K562 (cell line): ENCODE data around the gene MT4. TPM values are rescaled to one million over a fixed set of nuclear protein-coding genes. Genes with fewer than 3 reads are reported as not detected.

Experiments
- ATAC-seq: fragments of 200-7000 bp; cut with Tn5 transposase; 3 replicates; pipeline ENCODE4 v1.9.1; 2020; ENCODE audit warnings: moderate library complexity
- BruUV-seq: library from RNA; stranded (reverse); fragments of 400-500 nt; replicated peaks from 2 replicates; lab custom pipeline; 2021; lab: Mats Ljungman, UMichigan
- CTCF ChIA-PET: fragments of 300-600 bp; formaldehyde crosslinking; extraction: SDS; loops from one replicate; lab custom pipeline; 2021; ENCODE audit warnings: low intra/inter-chr PET ratio; lab: Yijun Ruan, JAX
- POLR2A ChIA-PET: fragments of 300-600, 350-650 bp; sonication (Branson Sonifier 250); formaldehyde crosslinking; extraction: SDS; loops from one replicate; lab custom pipeline; 2021; ENCODE audit warnings: antibody characterized with exemption, inconsistent platforms; lab: Yijun Ruan, JAX
- DNase-seq, 4 experiments: peaks; one replicate each; pipeline versions ENCODE4 v3.0.0 to v3.0.0-alpha.2; 2011 to 2018; ENCODE audit warnings: low spot score in 3 of 4, mixed read lengths in 3 of 4; ENCODE audit errors: extremely low read depth in 1 of 4
- FAIRE-seq: peaks from 2 replicates; lab custom pipeline; 2011; peaks lifted over from hg19 to GRCh38; lab: Jason Lieb, UNC
- H2AFZ ChIP-seq: 2 replicates; pipeline ENCODE4 v1.6.0; 2011; ENCODE audit warnings: low read depth, low read length, control low read depth, inconsistent platforms
- H3K27ac ChIP-seq: fragments of 200-600 bp; 3 replicates; pipeline ENCODE4 v1.8.0; 2011; ENCODE audit warnings: low read depth, mild to moderate bottlenecking, control low read depth, inconsistent platforms, low read length, moderate library complexity, mixed read lengths; ENCODE audit errors: extremely low read depth
- H3K27me3 ChIP-seq, 2 experiments: fragments of 300-600 bp in 1 of 2; 2 replicates in 1 of 2; 3 replicates in 1 of 2; pipeline versions ENCODE4 v1.6.0 to v1.8.0; 2011; ENCODE audit warnings: inconsistent platforms in 2 of 2, low read length in 2 of 2, mild to moderate bottlenecking in 1 of 2, mixed read lengths in 1 of 2, moderate library complexity in 1 of 2; ENCODE audit not compliant: control insufficient read depth in 2 of 2, insufficient read depth in 2 of 2
- H3K36me3 ChIP-seq: fragments of 300-600 bp; 3 replicates; pipeline ENCODE4 v1.8.0; 2011; ENCODE audit warnings: mild to moderate bottlenecking, low read length, inconsistent platforms; ENCODE audit not compliant: control insufficient read depth, insufficient read depth
- H3K4me1 ChIP-seq, 2 experiments: fragments of 200-600 bp in 1 of 2; replicated peaks in 1 of 2; 2 replicates in 1 of 2; 3 replicates in 1 of 2; pipeline versions ENCODE4 v1.5.1 to v1.8.0; 2011; ENCODE audit warnings: inconsistent platforms in 2 of 2, low read length in 2 of 2, mild to moderate bottlenecking in 1 of 2, mixed read lengths in 1 of 2, moderate library complexity in 1 of 2; ENCODE audit not compliant: control insufficient read depth in 2 of 2, insufficient read depth in 2 of 2
- H3K4me2 ChIP-seq: 2 replicates; pipeline ENCODE4 v1.6.1; 2011; ENCODE audit warnings: low read length, control low read depth, inconsistent platforms, mixed read lengths; ENCODE audit not compliant: insufficient read depth
- H3K4me3 ChIP-seq: fragments of 200-600 bp; sonication (generic), shearing (Covaris generic); 2 replicates; pipeline ENCODE4 v1.5.1; 2016; ENCODE audit warnings: control low read depth, inconsistent platforms
- H3K79me2 ChIP-seq: fragments of 200-600 bp; 3 replicates; pipeline ENCODE4 v1.8.0; 2011; ENCODE audit warnings: low read length, inconsistent platforms; ENCODE audit not compliant: control insufficient read depth, insufficient read depth
- H3K9ac ChIP-seq, 2 experiments: 2 replicates each; pipeline versions ENCODE4 v1.6.0 to v1.6.1; 2011; ENCODE audit warnings: low read depth in 2 of 2, low read length in 2 of 2, control low read depth in 1 of 2, inconsistent platforms in 1 of 2, mild to moderate bottlenecking in 1 of 2, mixed read lengths in 1 of 2; ENCODE audit not compliant: insufficient read depth in 1 of 2
- H3K9me1 ChIP-seq: one replicate; pipeline ENCODE4 v1.6.0; 2011; ENCODE audit warnings: inconsistent platforms, mild to moderate bottlenecking, low read length, moderate library complexity; ENCODE audit not compliant: control insufficient read depth, insufficient read depth
- H3K9me3 ChIP-seq: replicated peaks from 2 replicates; pipeline ENCODE4 v1.5.1; 2011; ENCODE audit warnings: low read depth, low read length, inconsistent platforms; ENCODE audit not compliant: control insufficient read depth, insufficient read depth
- H4K20me1 ChIP-seq: replicated peaks from 2 replicates; pipeline ENCODE4 v1.6.1; 2011; ENCODE audit warnings: low read length, inconsistent platforms, mixed read lengths; ENCODE audit not compliant: control insufficient read depth, insufficient read depth
- CEBPB ChIP-seq: fragments of 450-650 bp; IDR thresholded peaks from 2 replicates; pipeline ENCODE4 v1.6.1; 2016; ENCODE audit warnings: missing genetic modification characterization, missing compliant biosample characterization
- EGR1 ChIP-seq: fragments of 450-650 bp; conservative IDR thresholded peaks from 2 replicates; pipeline ENCODE4 v1.6.1; 2017; ENCODE audit warnings: mild to moderate bottlenecking
- ETS2 ChIP-seq: IDR thresholded peaks from 2 replicates; pipeline ENCODE4 v1.6.1; 2016; ENCODE audit warnings: borderline replicate concordance, missing genetic modification characterization, mild to moderate bottlenecking, moderate library complexity, missing compliant biosample characterization; ENCODE audit not compliant: poor library complexity, severe bottlenecking
- FOSL1 ChIP-seq: fragments of 200-800 bp; sonication (Bioruptor generic); conservative IDR thresholded peaks from 2 replicates; pipeline ENCODE4 v1.6.1; 2016; ENCODE audit warnings: missing genetic modification characterization, missing compliant biosample characterization
- SMARCA5 ChIP-seq: fragments of 450-650 bp; IDR thresholded peaks from 2 replicates; pipeline ENCODE4 v1.6.1; 2016
- XRCC4 ChIP-seq: IDR thresholded peaks from one replicate; pipeline ENCODE4 v1.6.1; 2011; ENCODE audit not compliant: insufficient read depth, insufficient read length; ENCODE audit errors: extremely low read depth
- ZNF589 ChIP-seq: fragments of 200-800 bp; sonication (Bioruptor generic); IDR thresholded peaks from 2 replicates; pipeline ENCODE4 v1.6.1; 2016; ENCODE audit warnings: low read depth, missing genetic modification characterization, missing compliant biosample characterization
- WGBS: fragments of 100-300 bp; shearing (Covaris generic); methylation state at CpG from one replicate; pipeline ENCODE4 v1.1.6; 2016; ENCODE audit warnings: low coverage, mixed read lengths; ENCODE audit not compliant: insufficient coverage; ENCODE audit errors: missing lambda C conversion rate; 5-methylcytosine and 5-hydroxymethylcytosine counted together
- in situ Hi-C: fragments of 300-500 bp; cut with MboI; formaldehyde crosslinking; loops from 4 replicates; pipeline ENCODE4 v1.15.0; 2018; ENCODE audit warnings: inconsistent platforms, mixed read lengths
- intact Hi-C: fragments of 100-400 bp; cut with micrococcal nuclease; formaldehyde crosslinking; loops from 2 replicates; pipeline ENCODE4 v1.14.2; 2022
- polyA plus RNA-seq, 8 experiments: library from polyadenylated mRNA; depleted of rRNA in 4 of 8; stranded (reverse) in 5 of 8; unstranded in 3 of 8; fragments of >200 nt; fragmentation: Nextera tagmentation in 2 of 8; fragmentation: Illumina TruSeq in 1 of 8; extraction: Ambion mirVana in 2 of 8; extraction: Trizol in 1 of 8; gene quantifications; 2 replicates each; pipeline versions ENCODE4 v1.2.1 to v1.2.3, GENCODE V29; 2011 to 2014; ENCODE audit warnings: inconsistent platforms in 1 of 8, missing spikeins in 1 of 8
- total RNA-seq, 7 experiments: library from RNA; depleted of rRNA in 6 of 7; stranded (reverse); fragments of >200 nt in 6 of 7; fragmentation: Illumina TruSeq in 2 of 7; extraction: Trizol in 2 of 7; gene quantifications; 2 replicates each; pipeline versions ENCODE4 v1.2.1 to v1.2.3, GENCODE V29; 2011 to 2021; ENCODE audit warnings: low replicate concordance in 1 of 7
- TF ChIP-seq, protein P1 (sequence below): fragments of 250-450 bp; sonication (Bioruptor Pico); IDR thresholded peaks from 2 replicates; pipeline ENCODE4 v1.4.0; 2020; ENCODE audit warnings: mild to moderate bottlenecking
- TF ChIP-seq, protein P2 (sequence below), 2 experiments: IDR thresholded peaks; 2 replicates each; pipeline ENCODE4 v1.6.1; 2012; ENCODE audit warnings: improper control_type of control experiment in 2 of 2, low read depth in 2 of 2, low read length in 2 of 2, borderline replicate concordance in 1 of 2
- TF ChIP-seq, protein P3 (sequence below): sonication (generic); formaldehyde crosslinking; IDR thresholded peaks from 2 replicates; pipeline ENCODE4 v1.8.1; 2022; ENCODE audit warnings: missing genetic modification reagents
- TF ChIP-seq, protein P4 (sequence below): fragments of 450-650 bp; conservative IDR thresholded peaks from 2 replicates; pipeline ENCODE4 v1.6.1; 2016; ENCODE audit warnings: missing genetic modification characterization, low read depth, mild to moderate bottlenecking, missing compliant biosample characterization, moderate library complexity

Gene MT4
- total and polyA plus RNA-seq, 9 of the 15 experiments (the other 6 are each of a cell fraction or from before 2014, with no cell fraction given): not detected

DNA sequence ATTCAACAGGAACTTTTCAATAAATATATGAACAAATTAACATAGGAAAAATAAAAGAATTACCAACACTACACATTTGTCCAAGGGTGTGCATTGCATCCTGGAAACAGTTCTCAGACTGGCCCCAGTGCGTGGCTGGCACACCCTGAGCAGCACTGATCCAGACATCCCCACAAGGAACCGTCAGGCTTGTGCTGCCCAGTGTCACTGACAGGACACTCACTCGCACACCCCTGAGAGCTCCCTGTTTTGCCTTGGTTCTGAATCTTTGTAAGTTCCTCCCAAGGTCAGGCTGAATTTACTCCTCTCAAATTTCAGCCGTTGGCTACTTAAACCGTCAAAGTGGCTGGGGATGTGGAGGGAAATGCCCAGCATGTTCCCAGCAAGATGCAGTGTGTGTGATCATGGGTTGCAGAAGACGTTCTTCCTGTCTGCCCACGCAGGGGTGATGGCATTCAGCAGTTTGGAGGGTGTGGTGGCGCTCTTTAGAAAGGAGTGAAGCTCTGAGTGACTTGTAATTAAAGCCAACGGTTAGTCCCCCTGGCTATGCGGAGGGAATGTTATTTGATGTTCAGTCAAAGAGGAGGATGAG lies 45.2 kb downstream of the MT4 start:
- ChIA-PET CTCF (no interaction called here), POLR2A (interaction anchor here (0.6 to 0.8 kb wide), 2 partner anchors 14 to 228 kb away, joined by 3 read pairs; no protein-coding TSS in a partner anchor)
- peak overlapping the region; percentile 32 to 62 for H3K9ac ChIP-seq
- H4K20me1 ChIP-seq: no peaks in the 10 kb centered on the region
- no peaks in the 10 kb centered on the region for H3K9me3 ChIP-seq
- in situ Hi-C loops: no loop called here
- FAIRE-seq (peak; percentile 19), DNase-seq (no peak), ATAC-seq (no peak)
- H3K79me2 ChIP-seq: no peaks in the 10 kb centered on the region
- no TSS peak for BruUV-seq
- no peaks in the 10 kb centered on the region for H3K9me1 ChIP-seq
- peak overlapping the region; percentile 78 for H3K4me2 ChIP-seq
- TF ChIP-seq ETS2 (tag) (no peak), FOSL1 (tag) (0 out of 2 replicates have a peak, but pooled peaks have one; percentile 14), ZNF589 (0 out of 2 replicates have a peak, but pooled peaks have one; percentile 32), EGR1 (peak; percentile 42), CEBPB (tag) (no peak), SMARCA5 (peak; percentile 69; the same call in 1 of the 2 replicates), XRCC4 (no peak)
- TF ChIP-seq, protein P1, sequence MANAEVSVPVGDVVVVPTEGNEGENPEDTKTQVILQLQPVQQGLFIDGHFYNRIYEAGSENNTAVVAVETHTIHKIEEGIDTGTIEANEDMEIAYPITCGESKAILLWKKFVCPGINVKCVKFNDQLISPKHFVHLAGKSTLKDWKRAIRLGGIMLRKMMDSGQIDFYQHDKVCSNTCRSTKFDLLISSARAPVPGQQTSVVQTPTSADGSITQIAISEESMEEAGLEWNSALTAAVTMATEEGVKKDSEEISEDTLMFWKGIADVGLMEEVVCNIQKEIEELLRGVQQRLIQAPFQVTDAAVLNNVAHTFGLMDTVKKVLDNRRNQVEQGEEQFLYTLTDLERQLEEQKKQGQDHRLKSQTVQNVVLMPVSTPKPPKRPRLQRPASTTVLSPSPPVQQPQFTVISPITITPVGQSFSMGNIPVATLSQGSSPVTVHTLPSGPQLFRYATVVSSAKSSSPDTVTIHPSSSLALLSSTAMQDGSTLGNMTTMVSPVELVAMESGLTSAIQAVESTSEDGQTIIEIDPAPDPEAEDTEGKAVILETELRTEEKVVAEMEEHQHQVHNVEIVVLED (CRISPR knock-in tag): no peak
- TF ChIP-seq, protein P2, sequence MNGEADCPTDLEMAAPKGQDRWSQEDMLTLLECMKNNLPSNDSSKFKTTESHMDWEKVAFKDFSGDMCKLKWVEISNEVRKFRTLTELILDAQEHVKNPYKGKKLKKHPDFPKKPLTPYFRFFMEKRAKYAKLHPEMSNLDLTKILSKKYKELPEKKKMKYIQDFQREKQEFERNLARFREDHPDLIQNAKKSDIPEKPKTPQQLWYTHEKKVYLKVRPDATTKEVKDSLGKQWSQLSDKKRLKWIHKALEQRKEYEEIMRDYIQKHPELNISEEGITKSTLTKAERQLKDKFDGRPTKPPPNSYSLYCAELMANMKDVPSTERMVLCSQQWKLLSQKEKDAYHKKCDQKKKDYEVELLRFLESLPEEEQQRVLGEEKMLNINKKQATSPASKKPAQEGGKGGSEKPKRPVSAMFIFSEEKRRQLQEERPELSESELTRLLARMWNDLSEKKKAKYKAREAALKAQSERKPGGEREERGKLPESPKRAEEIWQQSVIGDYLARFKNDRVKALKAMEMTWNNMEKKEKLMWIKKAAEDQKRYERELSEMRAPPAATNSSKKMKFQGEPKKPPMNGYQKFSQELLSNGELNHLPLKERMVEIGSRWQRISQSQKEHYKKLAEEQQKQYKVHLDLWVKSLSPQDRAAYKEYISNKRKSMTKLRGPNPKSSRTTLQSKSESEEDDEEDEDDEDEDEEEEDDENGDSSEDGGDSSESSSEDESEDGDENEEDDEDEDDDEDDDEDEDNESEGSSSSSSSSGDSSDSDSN (IDR thresholded peaks at IDR 0.05; ENCODE audit: borderline replicate concordance in 1 of 2, low read depth in 2 of 2, low read length in 2 of 2): no peak
- TF ChIP-seq, protein P3, sequence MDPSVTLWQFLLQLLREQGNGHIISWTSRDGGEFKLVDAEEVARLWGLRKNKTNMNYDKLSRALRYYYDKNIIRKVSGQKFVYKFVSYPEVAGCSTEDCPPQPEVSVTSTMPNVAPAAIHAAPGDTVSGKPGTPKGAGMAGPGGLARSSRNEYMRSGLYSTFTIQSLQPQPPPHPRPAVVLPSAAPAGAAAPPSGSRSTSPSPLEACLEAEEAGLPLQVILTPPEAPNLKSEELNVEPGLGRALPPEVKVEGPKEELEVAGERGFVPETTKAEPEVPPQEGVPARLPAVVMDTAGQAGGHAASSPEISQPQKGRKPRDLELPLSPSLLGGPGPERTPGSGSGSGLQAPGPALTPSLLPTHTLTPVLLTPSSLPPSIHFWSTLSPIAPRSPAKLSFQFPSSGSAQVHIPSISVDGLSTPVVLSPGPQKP: no peak
- TF ChIP-seq, protein P4, sequence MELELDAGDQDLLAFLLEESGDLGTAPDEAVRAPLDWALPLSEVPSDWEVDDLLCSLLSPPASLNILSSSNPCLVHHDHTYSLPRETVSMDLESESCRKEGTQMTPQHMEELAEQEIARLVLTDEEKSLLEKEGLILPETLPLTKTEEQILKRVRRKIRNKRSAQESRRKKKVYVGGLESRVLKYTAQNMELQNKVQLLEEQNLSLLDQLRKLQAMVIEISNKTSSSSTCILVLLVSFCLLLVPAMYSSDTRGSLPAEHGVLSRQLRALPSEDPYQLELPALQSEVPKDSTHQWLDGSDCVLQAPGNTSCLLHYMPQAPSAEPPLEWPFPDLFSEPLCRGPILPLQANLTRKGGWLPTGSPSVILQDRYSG (tag): 0 out of 2 replicates have a peak, but pooled peaks have one; percentile 21
- intact Hi-C loops: no loop called here
- H3K27me3 ChIP-seq: peaks cover 0 to 5% of the 10 kb centered on the region in 2 experiments; a peak in 2 of 5 replicates
- H2AFZ ChIP-seq: peak overlapping the region; percentile 97
- H3K36me3 ChIP-seq: no peaks in the 10 kb centered on the region
- WGBS: 39% methylated on average over 10 of the region's 10 CpGs
- H3K4me3 ChIP-seq: no peak overlapping the region
- peaks cover 27 to 29% of the 10 kb centered on the region in 2 experiments for H3K4me1 ChIP-seq
- 0 out of 3 replicates have a peak overlapping the region, but pooled peaks have one; percentile 37 for H3K27ac ChIP-seq
